ENCODE results near the gene ASB14.
"Not testable (repeated sequence)": the region's sequence is repeated elsewhere in the genome, so short reads cannot be mapped to it uniquely, and the experiment has no call there.

The ASB14 gene

DNA sequence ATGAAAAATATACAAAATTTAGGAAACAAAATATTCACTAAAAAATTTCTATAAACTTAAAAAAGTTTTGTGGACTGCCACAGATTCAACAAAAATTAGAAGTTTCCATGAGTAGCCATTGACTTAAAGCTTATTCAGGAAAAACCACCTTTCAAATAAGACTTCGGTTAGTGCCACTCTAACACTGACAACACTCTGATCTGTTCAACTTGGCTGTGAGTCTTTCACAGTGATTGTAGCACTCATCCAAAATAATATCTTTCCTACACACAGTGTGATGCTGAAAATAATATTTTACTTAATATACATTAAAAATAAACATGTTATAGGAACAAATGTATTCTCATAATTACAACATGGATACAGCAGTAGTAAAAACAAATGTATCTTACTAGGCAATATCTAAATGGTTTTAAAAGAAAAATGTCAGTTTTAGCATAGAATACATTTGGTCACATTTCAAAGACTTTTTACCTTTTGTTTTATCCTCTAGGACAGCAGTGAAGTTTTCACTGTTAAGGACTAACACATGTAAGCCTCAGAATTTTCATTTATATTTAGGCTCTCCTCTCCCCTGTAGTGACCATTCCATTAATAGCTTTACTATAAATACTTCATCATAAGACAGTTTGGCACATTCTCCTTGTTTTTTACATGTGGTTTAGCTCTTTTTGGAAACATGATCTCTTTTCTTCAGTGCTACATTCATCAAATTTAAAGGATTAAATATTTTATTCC is at the start of gene ASB14:
ASB14 (minus strand) TSS at position 527 of the 738 bp plus-strand sequence. CDS start 652 bp downstream, outside the sequence.
- Histone ChIP-seq H3K27me3 (ENCODE audit: control insufficient read depth in 1 of 2, insufficient read depth in 2 of 2, low read length in 2 of 2) (no peaks in the 10 kb centered on the region), H3K27ac (ENCODE audit: low read length) (no peak within 1 kb of the TSS), H3K9ac (ENCODE audit: low read length in 2 of 2) (no peak within 1 kb of the TSS), H3K36me3 (ENCODE audit: control insufficient read depth in 2 of 2, insufficient read depth in 2 of 2, low read length in 2 of 2) (no peaks in the 10 kb centered on the region), H3K9me3 (ENCODE audit: control insufficient read depth in 2 of 2, low read length in 2 of 2) (no peaks in the 10 kb centered on the region), H3K4me1 (ENCODE audit: control insufficient read depth, insufficient read depth, low read length) (no peaks in the 10 kb centered on the region), H3K4me3 (ENCODE audit: low read length in 2 of 2) (no peak within 1 kb of the TSS)

- not testable (repeated sequence) for H3K4me3 ChIP-seq (ENCODE audit: low read length in 2 of 2); H3K9ac ChIP-seq (ENCODE audit: low read length in 2 of 2); H3K4me1 ChIP-seq (ENCODE audit: control insufficient read depth, insufficient read depth, low read length); H3K27ac ChIP-seq (ENCODE audit: low read length); H3K27me3 ChIP-seq (ENCODE audit: control insufficient read depth in 1 of 2, insufficient read depth in 2 of 2, low read length in 2 of 2); H3K36me3 ChIP-seq (ENCODE audit: control insufficient read depth in 2 of 2, insufficient read depth in 2 of 2, low read length in 2 of 2); H3K9me3 ChIP-seq (ENCODE audit: control insufficient read depth in 2 of 2, low read length in 2 of 2)
Observed at GRCh38 chr3:57339071-57339642, 46.7 kb upstream of the ASB14 start.

DNA sequence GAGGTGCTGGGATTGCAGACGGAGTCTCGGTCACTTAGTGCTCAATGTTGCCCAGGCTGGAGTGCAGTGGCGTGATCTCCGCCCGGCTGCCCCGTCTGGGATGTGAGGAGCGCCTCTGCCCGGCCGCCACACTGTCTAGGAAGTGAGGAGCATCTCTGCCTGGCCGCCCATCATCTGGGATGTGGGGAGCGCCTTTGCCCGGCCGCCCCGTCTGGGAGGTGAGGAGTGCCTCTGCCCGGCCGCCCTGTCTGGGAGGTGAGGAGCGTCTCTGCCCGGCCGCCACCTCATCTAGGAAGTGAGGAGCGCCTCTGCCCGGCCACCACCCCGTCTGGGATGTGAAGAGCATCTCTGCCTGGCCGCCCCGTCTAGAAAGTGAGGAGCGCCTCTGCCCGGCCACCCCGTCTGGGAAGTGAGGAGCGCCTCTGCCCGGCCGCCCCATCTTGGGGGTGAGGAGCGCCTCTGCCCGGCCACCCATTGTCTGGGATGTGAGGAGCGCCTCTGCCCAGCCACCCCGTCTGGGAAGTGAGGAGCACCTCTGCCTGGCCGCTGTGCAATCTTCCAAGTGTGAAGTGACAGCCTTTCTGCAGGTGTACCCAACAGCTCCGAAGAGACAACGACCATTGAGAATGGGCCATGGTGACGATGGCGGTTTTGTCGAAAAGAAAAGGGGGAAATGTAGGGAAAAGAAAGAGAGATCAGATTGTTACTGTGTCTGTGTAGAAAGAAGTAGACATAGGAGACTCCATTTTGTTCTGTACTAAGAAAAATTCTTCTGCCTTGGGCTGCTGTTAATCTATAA is 46.0 kb upstream of the ASB14 start:
- not testable (repeated sequence) for H3K9me3 ChIP-seq (ENCODE audit: control insufficient read depth in 2 of 2, low read length in 2 of 2)

GRCh38 chr3:57335283-57335938 is 42.9 kb upstream of the ASB14 start:
- Histone ChIP-seq H3K27ac (ENCODE audit: low read length) (no peak overlapping the region), H3K36me3 (ENCODE audit: control insufficient read depth in 2 of 2, insufficient read depth in 2 of 2, low read length in 2 of 2) (no peaks in the 10 kb centered on the region), H3K9ac (ENCODE audit: low read length in 2 of 2) (no peak overlapping the region), H3K4me1 (ENCODE audit: control insufficient read depth, insufficient read depth, low read length) (no peaks in the 10 kb centered on the region), H3K27me3 (ENCODE audit: control insufficient read depth in 1 of 2, insufficient read depth in 2 of 2, low read length in 2 of 2) (no peaks in the 10 kb centered on the region), H3K4me3 (ENCODE audit: low read length in 2 of 2) (no peak overlapping the region), H3K9me3 (ENCODE audit: control insufficient read depth in 2 of 2, low read length in 2 of 2) (no peaks in the 10 kb centered on the region)

More for the DNA sequence above, 46.0 kb upstream of the ASB14 start:
- not testable (repeated sequence) for H3K36me3 ChIP-seq (ENCODE audit: control insufficient read depth in 2 of 2, insufficient read depth in 2 of 2, low read length in 2 of 2); H3K9ac ChIP-seq (ENCODE audit: low read length in 2 of 2); H3K4me3 ChIP-seq (ENCODE audit: low read length in 2 of 2); H3K27ac ChIP-seq (ENCODE audit: low read length); H3K27me3 ChIP-seq (ENCODE audit: control insufficient read depth in 1 of 2, insufficient read depth in 2 of 2, low read length in 2 of 2); H3K4me1 ChIP-seq (ENCODE audit: control insufficient read depth, insufficient read depth, low read length)

GRCh38 chr3:57331078-57331610 is 38.7 kb upstream of the ASB14 start:
- Histone ChIP-seq H3K9ac (ENCODE audit: low read length in 2 of 2) (no peak overlapping the region), H3K27ac (ENCODE audit: low read length) (no peak overlapping the region), H3K36me3 (ENCODE audit: control insufficient read depth in 2 of 2, insufficient read depth in 2 of 2, low read length in 2 of 2) (no peaks in the 10 kb centered on the region)

GRCh38 chr3:57326498-57326897 is 34.0 kb upstream of the ASB14 start:
- H3K36me3 ChIP-seq (ENCODE audit: control insufficient read depth in 2 of 2, insufficient read depth in 2 of 2, low read length in 2 of 2); H3K9ac ChIP-seq (ENCODE audit: low read length in 2 of 2); H3K27me3 ChIP-seq (ENCODE audit: control insufficient read depth in 1 of 2, insufficient read depth in 2 of 2, low read length in 2 of 2); H3K4me1 ChIP-seq (ENCODE audit: control insufficient read depth, insufficient read depth, low read length); H3K27ac ChIP-seq (ENCODE audit: low read length); H3K4me3 ChIP-seq (ENCODE audit: low read length in 2 of 2); H3K9me3 ChIP-seq (ENCODE audit: control insufficient read depth in 2 of 2, low read length in 2 of 2): not testable (repeated sequence)

More at GRCh38 chr3:57331078-57331610, 38.7 kb upstream of the ASB14 start:
- Histone ChIP-seq H3K4me3 (ENCODE audit: low read length in 2 of 2) (no peak overlapping the region), H3K27me3 (ENCODE audit: control insufficient read depth in 1 of 2, insufficient read depth in 2 of 2, low read length in 2 of 2) (no peaks in the 10 kb centered on the region), H3K9me3 (ENCODE audit: control insufficient read depth in 2 of 2, low read length in 2 of 2) (no peaks in the 10 kb centered on the region), H3K4me1 (ENCODE audit: control insufficient read depth, insufficient read depth, low read length) (no peaks in the 10 kb centered on the region)

DNA sequence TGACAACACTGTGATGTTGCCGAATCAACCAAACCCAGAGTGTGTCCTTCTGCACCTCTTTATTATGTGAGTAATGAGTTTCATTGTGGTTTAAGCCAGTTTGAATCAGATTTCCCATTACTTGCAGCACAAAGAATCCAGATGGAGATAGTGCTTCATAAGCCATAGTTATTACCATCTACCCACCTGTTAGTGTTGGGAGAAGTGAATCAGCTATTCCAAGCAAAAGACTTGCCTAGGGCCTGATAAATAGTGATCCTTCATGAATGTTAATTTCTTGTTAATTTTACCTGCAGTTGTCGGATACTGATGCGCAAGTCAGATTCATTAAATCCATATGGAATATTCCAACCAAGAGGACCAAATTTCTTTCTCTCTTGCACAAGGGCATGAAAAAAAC is 21.7 kb upstream of the ASB14 start:
- Histone ChIP-seq H3K36me3 (ENCODE audit: control insufficient read depth in 2 of 2, insufficient read depth in 2 of 2, low read length in 2 of 2) (no peaks in the 10 kb centered on the region), H3K9ac (ENCODE audit: low read length in 2 of 2) (no peak overlapping the region), H3K4me3 (ENCODE audit: low read length in 2 of 2) (no peak overlapping the region), H3K27me3 (ENCODE audit: control insufficient read depth in 1 of 2, insufficient read depth in 2 of 2, low read length in 2 of 2) (no peaks in the 10 kb centered on the region), H3K27ac (ENCODE audit: low read length) (no peak overlapping the region), H3K4me1 (ENCODE audit: control insufficient read depth, insufficient read depth, low read length) (no peaks in the 10 kb centered on the region), H3K9me3 (ENCODE audit: control insufficient read depth in 2 of 2, low read length in 2 of 2) (no peaks in the 10 kb centered on the region)

DNA sequence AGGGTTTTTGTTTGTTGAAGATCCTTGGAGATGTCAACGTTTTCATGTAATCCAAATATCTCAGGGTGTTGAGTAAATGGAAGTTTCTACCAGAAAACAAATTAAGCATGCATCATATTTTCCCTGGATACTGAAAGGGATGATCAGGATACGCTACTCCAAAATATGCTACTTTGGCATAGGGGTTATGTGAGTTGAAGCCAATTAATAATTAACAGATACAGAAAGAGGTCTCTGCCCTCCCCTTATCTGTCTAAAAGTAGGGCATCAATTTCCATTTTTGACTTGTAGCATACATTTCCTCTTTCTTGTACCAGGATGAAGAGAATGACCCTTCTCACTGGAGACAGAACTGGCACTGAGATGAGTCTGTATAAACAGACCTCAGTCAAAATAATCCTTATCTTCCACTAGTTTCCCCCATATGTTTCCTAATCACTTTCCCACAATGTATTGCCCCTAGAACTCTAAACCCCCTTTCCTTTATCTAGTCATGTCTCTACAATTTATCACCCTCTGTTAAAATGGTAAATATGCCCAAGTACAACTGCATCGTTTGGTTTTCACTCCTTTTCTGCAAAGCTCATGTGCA is 17.4 kb upstream of the ASB14 start:
- Histone ChIP-seq H3K4me1 (ENCODE audit: control insufficient read depth, insufficient read depth, low read length) (no peaks in the 10 kb centered on the region), H3K27ac (ENCODE audit: low read length) (no peak overlapping the region), H3K27me3 (ENCODE audit: control insufficient read depth in 1 of 2, insufficient read depth in 2 of 2, low read length in 2 of 2) (no peaks in the 10 kb centered on the region), H3K36me3 (ENCODE audit: control insufficient read depth in 2 of 2, insufficient read depth in 2 of 2, low read length in 2 of 2) (no peaks in the 10 kb centered on the region), H3K9ac (ENCODE audit: low read length in 2 of 2) (no peak overlapping the region), H3K4me3 (ENCODE audit: low read length in 2 of 2) (no peak overlapping the region), H3K9me3 (ENCODE audit: control insufficient read depth in 2 of 2, low read length in 2 of 2) (no peaks in the 10 kb centered on the region)

- not testable (repeated sequence) for H3K27ac ChIP-seq (ENCODE audit: low read length); H3K9me3 ChIP-seq (ENCODE audit: control insufficient read depth in 2 of 2, low read length in 2 of 2); H3K4me3 ChIP-seq (ENCODE audit: low read length in 2 of 2); H3K27me3 ChIP-seq (ENCODE audit: control insufficient read depth in 1 of 2, insufficient read depth in 2 of 2, low read length in 2 of 2); H3K4me1 ChIP-seq (ENCODE audit: control insufficient read depth, insufficient read depth, low read length); H3K36me3 ChIP-seq (ENCODE audit: control insufficient read depth in 2 of 2, insufficient read depth in 2 of 2, low read length in 2 of 2); H3K9ac ChIP-seq (ENCODE audit: low read length in 2 of 2)
Observed at GRCh38 chr3:57303520-57303919, 11.0 kb upstream of the ASB14 start.

DNA sequence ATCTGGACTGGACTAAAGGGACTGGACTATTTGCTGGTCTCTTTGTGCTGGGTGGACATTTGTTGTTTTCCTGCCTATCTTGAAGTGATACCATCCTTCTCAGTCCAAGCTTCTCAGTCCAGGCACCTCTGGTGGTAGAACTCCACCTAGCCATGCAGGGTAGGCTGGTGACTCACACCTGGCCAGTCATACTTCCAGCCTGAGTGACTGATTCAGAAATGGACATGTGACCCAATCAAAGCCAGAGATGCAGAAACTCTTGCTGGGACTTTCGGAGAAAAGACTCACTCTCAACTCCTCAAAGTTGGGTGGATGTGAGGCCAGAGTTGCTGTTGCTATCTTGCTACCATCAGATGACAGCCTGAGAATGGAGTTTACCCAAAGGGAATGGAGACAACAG is 5.6 kb upstream of the ASB14 start:
- no peaks in the 10 kb centered on the region for H3K4me1 ChIP-seq (ENCODE audit: control insufficient read depth, insufficient read depth, low read length)
- H3K4me3 ChIP-seq (ENCODE audit: low read length in 2 of 2), result no peak overlapping the region
- H3K27ac ChIP-seq (ENCODE audit: low read length), result no peak overlapping the region
- H3K27me3 ChIP-seq (ENCODE audit: control insufficient read depth in 1 of 2, insufficient read depth in 2 of 2, low read length in 2 of 2), result no peaks in the 10 kb centered on the region
- H3K36me3 ChIP-seq (ENCODE audit: control insufficient read depth in 2 of 2, insufficient read depth in 2 of 2, low read length in 2 of 2), result no peaks in the 10 kb centered on the region
- H3K9ac ChIP-seq (ENCODE audit: low read length in 2 of 2), result no peak overlapping the region
- no peaks in the 10 kb centered on the region for H3K9me3 ChIP-seq (ENCODE audit: control insufficient read depth in 2 of 2, low read length in 2 of 2)
